Activated CD8-positive, alpha-beta memory T cell treated with anti-CD3 and anti-CD28 coated beads, Interleukin-2, amount 10 ng/mL, durations not matched to agents 7 days and 5 days (primary cell): ENCODE measurements around the gene MMP19. TPM values are rescaled to one million over a fixed set of nuclear protein-coding genes. Genes with fewer than 3 reads are reported as not detected.

ENCODE experiments used
- ATAC-seq: fragments of 150-1000 bp; cut with Tn5 transposase; one replicate; pipeline ENCODE4 v1.10.0; 2021; ENCODE audit warnings: moderate library complexity
- CTCF ChIA-PET: fragments of 350-600 bp; sonication (Branson Sonifier 250); formaldehyde crosslinking; loops from one replicate; lab custom pipeline; 2021; ENCODE audit warnings: antibody characterized with exemption; lab: Charles Lee
- DNase-seq: peaks from one replicate; pipeline ENCODE4 v3.0.0-alpha.2; 2020
- H3K27ac Mint-ChIP-seq: one replicate; pipeline ENCODE4 v1.8.0; 2021; ENCODE audit warnings: mild to moderate bottlenecking, mixed read lengths
- H3K27me3 Mint-ChIP-seq: one replicate; pipeline ENCODE4 v1.8.0; 2021; ENCODE audit warnings: mixed read lengths
- H3K36me3 Mint-ChIP-seq: one replicate; pipeline ENCODE4 v1.8.0; 2021; ENCODE audit warnings: mild to moderate bottlenecking, mixed read lengths
- H3K4me1 Mint-ChIP-seq: one replicate; pipeline ENCODE4 v1.8.0; 2021; ENCODE audit warnings: mixed read lengths
- H3K4me3 Mint-ChIP-seq: one replicate; pipeline ENCODE4 v1.8.0; 2021; ENCODE audit warnings: mild to moderate bottlenecking, moderate library complexity, mixed read lengths
- H3K9me3 Mint-ChIP-seq: one replicate; pipeline ENCODE4 v1.8.0; 2022; ENCODE audit warnings: low read depth, mixed read lengths
- total RNA-seq, 2 experiments: library from RNA; stranded (reverse); gene quantifications; one replicate each; pipeline ENCODE4 v1.2.3, GENCODE V29; 2021

Gene MMP19
- total RNA-seq, 2 experiments from 2014 or later = not detected

GRCh38 chr12:55789171-55789570 lies 53.6 kb downstream of the MMP19 start:
- ATAC-seq = no peak

GRCh38 chr12:55788546-55788945 lies 54.2 kb downstream of the MMP19 start:
- CTCF ChIA-PET = interaction anchor here (1.1 to 1.3 kb wide), 3 partner anchors 33 to 45 kb away, joined by 3 to 4 read pairs (median 3); no protein-coding TSS in a partner anchor
- no peaks in the 10 kb centered on the region for H3K9me3 Mint-ChIP-seq
- H3K27ac Mint-ChIP-seq = no peak overlapping the region
- ATAC-seq (no peak), DNase-seq (no peak)
- H3K4me1 Mint-ChIP-seq = no peaks in the 10 kb centered on the region
- peaks cover 45% of the 10 kb centered on the region for H3K36me3 Mint-ChIP-seq
- H3K27me3 Mint-ChIP-seq = no peaks in the 10 kb centered on the region
- H3K4me3 Mint-ChIP-seq = no peak overlapping the region

More at GRCh38 chr12:55789171-55789570, 53.6 kb downstream of the MMP19 start:
- H3K27ac Mint-ChIP-seq = no peak overlapping the region
- H3K4me3 Mint-ChIP-seq = no peak overlapping the region
- no peaks in the 10 kb centered on the region for H3K4me1 Mint-ChIP-seq
- CTCF ChIA-PET = interaction anchor here (1.1 kb wide), 2 partner anchors 34 to 44 kb away, joined by 3 to 4 read pairs; no protein-coding TSS in a partner anchor
- no peak for DNase-seq
- peaks cover 43% of the 10 kb centered on the region for H3K36me3 Mint-ChIP-seq
- no peaks in the 10 kb centered on the region for H3K9me3 Mint-ChIP-seq
- no peaks in the 10 kb centered on the region for H3K27me3 Mint-ChIP-seq

Other genes starting within 250 kb of the MMP19 start
- not detected for gene OR10P1, start 206.0 kb downstream of the MMP19 start, total RNA-seq
- 1 to 10 TPM; 3.7 to 4.4 TPM for gene ITGA7, start 135.0 kb downstream of the MMP19 start, total RNA-seq
- 100 to 1,000 TPM; 151 to 152 TPM for gene BLOC1S1, start 126.9 kb downstream of the MMP19 start, total RNA-seq
- 10 to 100 TPM; 11.1 to 14.4 TPM for gene RDH5, start 122.5 kb downstream of the MMP19 start, total RNA-seq
- 100 to 1,000 TPM; 222 to 288 TPM for gene CD63, start 113.9 kb downstream of the MMP19 start, total RNA-seq
- 10 to 100 TPM; 10.9 to 14.1 TPM for gene GDF11, start 99.8 kb downstream of the MMP19 start, total RNA-seq
- gene SARNP, start 25.2 kb downstream of the MMP19 start, total RNA-seq = 10 to 100 TPM; 96.8 to 98.6 TPM
- gene ORMDL2, start 24.9 kb downstream of the MMP19 start, total RNA-seq = 10 to 100 TPM; 45.8 to 57.2 TPM
- gene DNAJC14, start 13.3 kb downstream of the MMP19 start, total RNA-seq = 10 to 100 TPM; 33.5 to 38.4 TPM
- 10 to 100 TPM; 46.7 to 56.4 TPM for gene PYM1, start 85.0 kb upstream of the MMP19 start, total RNA-seq
- 100 to 1,000 TPM; 301 to 312 TPM for gene DGKA, start 88.2 kb upstream of the MMP19 start, total RNA-seq
- under 1 TPM; 0.23 to 0.37 TPM for gene PMEL, start 123.1 kb upstream of the MMP19 start, total RNA-seq
- 100 to 1,000 TPM; 146 to 158 TPM for gene CDK2, start 123.9 kb upstream of the MMP19 start, total RNA-seq
- 10 to 100 TPM; 46.4 to 55.6 TPM for gene RAB5B, start 131.1 kb upstream of the MMP19 start, total RNA-seq
- gene SUOX, start 154.3 kb upstream of the MMP19 start, total RNA-seq = 10 to 100 TPM in 1 of 2 experiments, 1 to 10 TPM in 1; 2.5 to 14.6 TPM
- gene IKZF4, start 178.1 kb upstream of the MMP19 start, total RNA-seq = 10 to 100 TPM; 15.8 to 44.9 TPM
- gene RPS26, start 199.0 kb upstream of the MMP19 start, total RNA-seq = 10 to 100 TPM; 27.9 to 42.2 TPM
- gene ERBB3, start 237.2 kb upstream of the MMP19 start, total RNA-seq = 1 to 10 TPM in 1 of 2 experiments, under 1 TPM in 1; 0.94 to 1.8 TPM